HepG2 (cell line): Measurements from ENCODE around the gene CRHR1. TPM values are rescaled to one million over a fixed set of nuclear protein-coding genes. Genes with fewer than 3 reads are reported as not detected.

Source experiments
- ATAC-seq: fragments of 200-7000 bp; cut with Tn5 transposase; 3 replicates; pipeline ENCODE4 v1.9.1; 2020; ENCODE audit warnings: mild to moderate bottlenecking, moderate library complexity
- BruUV-seq: library from RNA; stranded (reverse); fragments of 400-500 nt; replicated peaks from 2 replicates; lab custom pipeline; 2021; lab: Mats Ljungman, UMichigan
- CTCF ChIA-PET: fragments of 300-600 bp; formaldehyde crosslinking; extraction: SDS; loops from one replicate; lab custom pipeline; 2021; ENCODE audit warnings: low total read pairs, inconsistent platforms, low intra/inter-chr PET ratio; lab: Yijun Ruan, JAX
- POLR2A ChIA-PET: fragments of 350-600 bp; sonication (Branson Sonifier 250); formaldehyde crosslinking; loops from one replicate; lab custom pipeline; 2020; ENCODE audit warnings: antibody characterized with exemption, inconsistent platforms; lab: Yijun Ruan, JAX
- DNase-seq: peaks from one replicate; pipeline ENCODE4 v3.0.0-alpha.2; 2015; ENCODE audit warnings: low spot score
- FAIRE-seq: peaks from 3 replicates; lab custom pipeline; 2011; peaks lifted over from hg19 to GRCh38; lab: Jason Lieb, UNC
- H2AFZ ChIP-seq: one replicate; pipeline ENCODE4 v1.6.1; 2011; ENCODE audit warnings: low read length, inconsistent platforms
- H3K27ac ChIP-seq: fragments of 300-600 bp; 3 replicates; pipeline ENCODE4 v1.8.0; 2011; ENCODE audit warnings: mixed run types, mild to moderate bottlenecking, mixed read lengths, low read length, inconsistent platforms; ENCODE audit not compliant: insufficient read depth; ENCODE audit errors: extremely low read length
- H3K27me3 ChIP-seq, 2 experiments: fragments of 200-600 bp in 1 of 2; 2 replicates in 1 of 2; 3 replicates in 1 of 2; pipeline versions ENCODE4 v1.6.0 to v1.8.0; 2011; ENCODE audit warnings: low read length in 2 of 2, mild to moderate bottlenecking in 2 of 2, moderate library complexity in 2 of 2, inconsistent platforms in 1 of 2; ENCODE audit not compliant: insufficient read depth in 2 of 2, control insufficient read depth in 1 of 2
- H3K36me3 ChIP-seq, 2 experiments: fragments of 200-600 bp in 1 of 2; replicated peaks in 1 of 2; 2 replicates in 1 of 2; 3 replicates in 1 of 2; pipeline versions ENCODE4 v1.5.1 to v1.8.0; 2011; ENCODE audit warnings: low read length in 2 of 2, inconsistent platforms in 1 of 2; ENCODE audit not compliant: insufficient read depth in 2 of 2, control insufficient read depth in 1 of 2
- H3K4me1 ChIP-seq: 2 replicates; pipeline ENCODE4 v1.5.1; 2012; ENCODE audit warnings: low read length, inconsistent platforms; ENCODE audit not compliant: insufficient read depth
- H3K4me2 ChIP-seq: 2 replicates; pipeline ENCODE4 v1.6.0; 2011; ENCODE audit warnings: low read depth, low read length, inconsistent platforms
- H3K4me3 ChIP-seq, 3 experiments: fragments of 200-600 bp in 1 of 3; sonication (generic), shearing (Covaris generic) in 1 of 3; replicated peaks in 1 of 3; 2 replicates each; pipeline ENCODE4 v1.5.1; 2011 to 2016; ENCODE audit warnings: low read length in 3 of 3, inconsistent platforms in 2 of 3, low read depth in 2 of 3, mild to moderate bottlenecking in 2 of 3, control low read depth in 1 of 3, mixed read lengths in 1 of 3; ENCODE audit not compliant: insufficient read depth in 1 of 3
- H3K79me2 ChIP-seq: one replicate; pipeline ENCODE4 v1.6.1; 2011; ENCODE audit warnings: low read length, inconsistent platforms; ENCODE audit not compliant: insufficient read depth
- H3K9ac ChIP-seq: 2 replicates; pipeline ENCODE4 v1.6.0; 2011; ENCODE audit warnings: mild to moderate bottlenecking, low read depth, low read length, inconsistent platforms; ENCODE audit not compliant: insufficient read depth
- H3K9me3 ChIP-seq: 2 replicates; pipeline ENCODE4 v1.5.1; 2012; ENCODE audit warnings: mild to moderate bottlenecking, low read length
- H4K20me1 ChIP-seq: 2 replicates; pipeline ENCODE4 v1.6.0; 2011; ENCODE audit warnings: inconsistent platforms, mild to moderate bottlenecking, low read length, moderate library complexity; ENCODE audit not compliant: insufficient read depth
- BORCS8-MEF2B ChIP-seq: sonication (generic); formaldehyde crosslinking; IDR thresholded peaks from 2 replicates; pipeline ENCODE4 v1.8.0; 2022; ENCODE audit warnings: mild to moderate bottlenecking, missing genetic modification reagents
- CENPT ChIP-seq: sonication (generic); formaldehyde crosslinking; IDR thresholded peaks from 2 replicates; pipeline ENCODE4 v1.8.0; 2022; ENCODE audit warnings: low read depth, mild to moderate bottlenecking, moderate library complexity, missing genetic modification reagents
- CREB1 ChIP-seq, 2 experiments: fragments of 450-650 bp in 1 of 2; IDR thresholded peaks; 2 replicates each; pipeline ENCODE4 v1.6.1; 2016 to 2017; ENCODE audit warnings: control low read depth in 1 of 2, mild to moderate bottlenecking in 1 of 2, missing compliant biosample characterization in 1 of 2, missing genetic modification characterization in 1 of 2
- NR2C2 ChIP-seq: sonication (generic); formaldehyde crosslinking; IDR thresholded peaks from 2 replicates; pipeline ENCODE4 v1.4.0; 2020; ENCODE audit warnings: missing genetic modification reagents, mild to moderate bottlenecking, moderate library complexity, borderline replicate concordance
- PRPF4 ChIP-seq: fragments of 200-400 bp; formaldehyde crosslinking; IDR thresholded peaks from 2 replicates; pipeline ENCODE4 v1.6.1; 2016; ENCODE audit warnings: low read length, low read depth; ENCODE audit not compliant: poor library complexity, severe bottlenecking
- PTBP1 ChIP-seq: fragments of 200-400 bp; formaldehyde crosslinking; IDR thresholded peaks from 2 replicates; pipeline ENCODE4 v1.6.1; 2018; ENCODE audit warnings: low read length, low read depth; ENCODE audit not compliant: poor library complexity, severe bottlenecking
- RBM39 ChIP-seq: fragments of 200-400 bp; formaldehyde crosslinking; IDR thresholded peaks from one replicate; pipeline ENCODE4 v1.6.1; 2018; ENCODE audit warnings: antibody characterized with exemption, mild to moderate bottlenecking, low read depth, low read length; ENCODE audit not compliant: poor library complexity, severe bottlenecking
- ZNF558 ChIP-seq: sonication (generic); formaldehyde crosslinking; IDR thresholded peaks from 2 replicates; pipeline ENCODE4 v1.9.0; 2022; ENCODE audit warnings: mild to moderate bottlenecking, missing genetic modification reagents, borderline replicate concordance
- ZNF567 ChIP-seq: sonication (generic); formaldehyde crosslinking; IDR thresholded peaks from 2 replicates; pipeline ENCODE4 v1.8.1; 2023; ENCODE audit warnings: mild to moderate bottlenecking, missing genetic modification reagents, borderline replicate concordance
- ZNF672 ChIP-seq: sonication (generic); formaldehyde crosslinking; IDR thresholded peaks from 2 replicates; pipeline ENCODE4 v1.8.1; 2022; ENCODE audit warnings: missing genetic modification reagents
- ZNF782 ChIP-seq: sonication (generic); formaldehyde crosslinking; IDR thresholded peaks from 2 replicates; pipeline ENCODE4 v1.4.0; 2020; ENCODE audit warnings: missing genetic modification reagents, mild to moderate bottlenecking, borderline replicate concordance
- ZSCAN20 ChIP-seq: sonication (generic); formaldehyde crosslinking; IDR thresholded peaks from 2 replicates; pipeline ENCODE4 v1.4.0; 2020; ENCODE audit warnings: missing genetic modification reagents, mild to moderate bottlenecking, borderline replicate concordance
- ZSCAN5A ChIP-seq: sonication (generic); formaldehyde crosslinking; IDR thresholded peaks from 2 replicates; pipeline ENCODE4 v1.8.0; 2022; ENCODE audit warnings: mild to moderate bottlenecking, missing genetic modification reagents, borderline replicate concordance
- WGBS: methylation state at CpG from one replicate; pipeline ENCODE4 v1.1.6; 2017; ENCODE audit warnings: low lambda C conversion rate; 5-methylcytosine and 5-hydroxymethylcytosine counted together
- in situ Hi-C: cut with HindIII; loops from 2 replicates; pipeline ENCODE4 v1.10.0; 2017; ENCODE audit warnings: low pct_unique_long_range_greater_than_20kb; ENCODE audit not compliant: extremely low pct_ligation_motif_present
- intact Hi-C: fragments of 100-400 bp; cut with micrococcal nuclease; formaldehyde crosslinking; loops from one replicate; pipeline ENCODE4 v1.10.0; 2022; ENCODE audit not compliant: unreplicated experiment
- polyA plus RNA-seq, 8 experiments: library from polyadenylated mRNA; depleted of rRNA in 3 of 8; stranded (reverse) in 7 of 8; unstranded in 1 of 8; fragments of >200 nt; fragmentation: Illumina TruSeq in 4 of 8; extraction: Trizol in 4 of 8; gene quantifications; 2 replicates each; pipeline versions ENCODE4 v1.2.1 to v1.2.3, GENCODE V29; 2011 to 2016; ENCODE audit warnings: low read depth in 4 of 8, missing spikeins in 1 of 8, mixed read lengths in 1 of 8; ENCODE audit not compliant: insufficient read depth in 1 of 8
- total RNA-seq, 5 experiments: library from RNA; depleted of rRNA; stranded (reverse); fragments of >200 nt; fragmentation: Illumina TruSeq; extraction: Trizol; gene quantifications; 2 replicates each; pipeline ENCODE4 v1.2.3, GENCODE V29; 2016; ENCODE audit warnings: low read depth in 1 of 5
- TF ChIP-seq, protein P1 (sequence below): sonication (generic); formaldehyde crosslinking; IDR thresholded peaks from 2 replicates; pipeline ENCODE4 v1.4.0; 2020; ENCODE audit warnings: mild to moderate bottlenecking, missing genetic modification reagents

CRHR1 gene
- total and polyA plus RNA-seq, 2 of the 13 experiments (the other 11 are each of a cell fraction or from before 2014, with no cell fraction given), result not detected

DNA sequence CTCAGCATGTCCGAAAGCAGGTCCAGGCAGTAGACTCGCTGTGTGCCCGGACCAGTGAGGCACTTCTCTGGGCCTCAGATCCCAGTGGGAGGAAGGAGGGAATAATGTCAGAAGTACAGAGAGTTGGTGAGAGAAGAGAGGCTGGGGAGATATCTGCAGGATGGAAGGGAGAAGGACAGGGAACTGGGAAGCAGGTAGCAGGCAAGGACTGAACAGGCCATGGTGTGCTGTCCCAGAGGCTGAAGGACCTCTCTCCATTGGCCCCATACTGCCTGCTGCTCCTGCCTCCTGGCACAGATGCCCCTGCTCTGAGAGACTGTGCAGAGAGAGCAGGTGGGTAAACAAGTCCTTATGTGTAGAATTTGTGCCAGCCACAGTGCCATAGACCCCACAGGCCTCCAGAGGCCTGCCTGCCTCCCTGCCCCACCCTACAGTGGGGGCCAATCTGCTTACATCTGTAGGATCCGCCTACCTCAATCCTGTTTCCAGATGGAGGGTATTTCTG is 34.2 kb upstream of the CRHR1 start (continued):
- TF ChIP-seq ZNF672 (CRISPR knock-in tag) (no peak), PRPF4 (no peak), CREB1 (IDR thresholded peaks at IDR 0.05) (no peak), CREB1 (CRISPR knock-in tag; IDR thresholded peaks at IDR 0.05) (no peak)
- TF ChIP-seq, protein P1, sequence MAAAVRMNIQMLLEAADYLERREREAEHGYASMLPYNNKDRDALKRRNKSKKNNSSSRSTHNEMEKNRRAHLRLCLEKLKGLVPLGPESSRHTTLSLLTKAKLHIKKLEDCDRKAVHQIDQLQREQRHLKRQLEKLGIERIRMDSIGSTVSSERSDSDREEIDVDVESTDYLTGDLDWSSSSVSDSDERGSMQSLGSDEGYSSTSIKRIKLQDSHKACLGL (CRISPR knock-in tag), result no peak

DNA sequence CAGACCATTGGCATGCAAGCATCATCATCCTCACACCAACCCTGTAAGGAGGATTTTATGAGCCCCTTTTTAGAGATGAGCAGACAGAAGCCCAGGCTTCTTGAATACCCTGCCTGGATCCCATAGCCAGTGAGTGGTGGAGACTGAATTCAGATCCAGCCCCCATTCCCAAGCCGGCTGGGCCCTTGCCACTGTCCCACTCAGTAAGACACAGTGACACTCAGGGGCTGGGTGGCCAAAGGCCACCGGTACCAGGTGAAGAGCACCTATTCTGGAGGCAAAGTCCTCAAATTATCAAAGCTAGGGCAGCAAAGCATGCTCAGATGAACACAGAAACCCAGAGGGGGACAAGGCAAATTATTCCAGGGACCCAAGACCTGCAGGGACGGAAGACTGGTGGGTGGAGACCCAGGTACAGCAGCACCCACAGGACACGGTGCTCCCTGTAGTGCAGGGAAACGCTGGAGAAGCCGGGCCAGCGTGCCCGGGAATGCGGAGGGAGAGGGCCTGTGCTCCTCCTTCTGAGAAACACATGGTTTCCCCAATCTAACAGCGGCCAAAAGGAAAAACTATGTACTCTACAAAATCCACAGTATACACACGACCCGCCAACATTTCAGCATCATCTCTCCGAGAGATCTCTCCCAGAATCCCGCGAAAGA is 33.2 kb upstream of the CRHR1 start:
- Histone ChIP-seq H3K4me3 (no peak overlapping the region), H3K9me3 (no peaks in the 10 kb centered on the region), H2AFZ (no peak overlapping the region), H3K79me2 (no peaks in the 10 kb centered on the region), H4K20me1 (no peaks in the 10 kb centered on the region; the same call in 1 of the 2 replicates), H3K9ac (no peak overlapping the region), H3K4me2 (no peak overlapping the region), H3K27me3 (peaks cover 7 to 65% of the 10 kb centered on the region in 2 experiments), H3K4me1 (no peaks in the 10 kb centered on the region), H3K27ac (no peak overlapping the region), H3K36me3 (no peaks in the 10 kb centered on the region)
- no TSS peak for BruUV-seq
- no peak for FAIRE-seq
- no peak for ATAC-seq
- CTCF ChIA-PET, result no interaction called here
- in situ Hi-C loops (loop anchor here (5.0 kb wide), 1 partner anchor 51 kb away; no protein-coding TSS in a partner anchor), intact Hi-C loops (no loop called here)
- no peak for DNase-seq
- 22% methylated on average over 11 of the region's 15 CpGs for WGBS
- POLR2A ChIA-PET, result no interaction called here
- TF ChIP-seq ZSCAN5A (CRISPR knock-in tag) (no peak), BORCS8-MEF2B (CRISPR knock-in tag) (no peak), ZNF567 (CRISPR knock-in tag) (no peak), ZSCAN20 (no peak), PTBP1 (no peak), NR2C2 (CRISPR knock-in tag) (no peak), RBM39 (no peak), CENPT (CRISPR knock-in tag) (no peak), ZNF782 (CRISPR knock-in tag) (no peak), ZNF558 (CRISPR knock-in tag) (no peak)
